ENCODE results near the gene PTCHD1.

PTCHD1 gene

GRCh38 chrX:23372220-23372902, 37.7 kb downstream of the PTCHD1 start:
- Histone ChIP-seq H3K4ac (ENCODE audit: low read length) (no peak overlapping the region), H3K79me1 (ENCODE audit: low read depth, low read length) (no peaks in the 10 kb centered on the region), H4K8ac (ENCODE audit: low read depth, low read length) (no peak overlapping the region), H3K14ac (ENCODE audit: low read length) (no peak overlapping the region), H3K23ac (ENCODE audit: low read depth, low read length, poor library complexity) (no peak overlapping the region), H3K4me1 (ENCODE audit: control insufficient read depth in 2 of 2, insufficient read depth in 1 of 2, low read depth in 1 of 2, low read length in 2 of 2) (peaks cover 0 to 1% of the 10 kb centered on the region in 2 donors), H3K4me2 (ENCODE audit: insufficient read depth, low read length, poor library complexity, severe bottlenecking) (no peak overlapping the region), H3K27me3 (ENCODE audit: control insufficient read depth in 3 of 3, insufficient read depth in 3 of 3, low read depth in 1 of 3, low read length in 3 of 3) (peaks cover 0 to 12% (median 0%) of the 10 kb centered on the region in 3 experiments), H2BK5ac (ENCODE audit: low read length) (no peak overlapping the region), H3K4me3 (ENCODE audit: low read length in 2 of 2) (no peak overlapping the region), H2BK12ac (ENCODE audit: low read length) (no peak overlapping the region), H3K36me3 (replicated peaks in 1 of 2; ENCODE audit: control insufficient read depth in 2 of 2, insufficient read depth in 2 of 2, low read length in 2 of 2) (no peaks in the 10 kb centered on the region), H3K27ac (replicated peaks; ENCODE audit: low read length) (no peak overlapping the region), H2BK120ac (ENCODE audit: low read depth, low read length) (no peak overlapping the region), H2AK5ac (ENCODE audit: low read depth, low read length) (no peak overlapping the region), H3K9ac (ENCODE audit: low read depth, low read length, poor library complexity) (no peak overlapping the region), H2BK15ac (ENCODE audit: low read length) (no peak overlapping the region), H4K91ac (ENCODE audit: low read depth, low read length, poor library complexity) (no peak overlapping the region), H3K18ac (ENCODE audit: low read length) (no peak overlapping the region), H2AFZ (ENCODE audit: low read length) (no peak overlapping the region), H3K9me3 (replicated peaks in 1 of 2; ENCODE audit: control insufficient read depth in 2 of 2, insufficient read depth in 1 of 2, low read depth in 1 of 2, low read length in 2 of 2) (no peaks in the 10 kb centered on the region)
- no CpG with 5 or more reads among the region's 5 CpGs for WGBS, 2 donors (ENCODE audit: extremely low coverage in 2 of 2, insufficient read length in 2 of 2, insufficient replicate concordance in 1 of 2)
- no peak for DNase-seq (ENCODE audit: low spot score)

- H3K27me3 ChIP-seq (ENCODE audit: control insufficient read depth in 3 of 3, insufficient read depth in 3 of 3, low read depth in 1 of 3, low read length in 3 of 3) = peaks cover 0 to 12% (median 0%) of the 10 kb centered on the region in 3 experiments
- no peak overlapping the region for H2BK120ac ChIP-seq (ENCODE audit: low read depth, low read length)
- H3K9ac ChIP-seq (ENCODE audit: low read depth, low read length, poor library complexity) = no peak overlapping the region
- no peaks in the 10 kb centered on the region for H3K36me3 ChIP-seq (replicated peaks in 1 of 2; ENCODE audit: control insufficient read depth in 2 of 2, insufficient read depth in 2 of 2, low read length in 2 of 2)
- H3K4me2 ChIP-seq (ENCODE audit: insufficient read depth, low read length, poor library complexity, severe bottlenecking) = no peak overlapping the region
- no peak overlapping the region for H2BK5ac ChIP-seq (ENCODE audit: low read length)
- no peak overlapping the region for H3K18ac ChIP-seq (ENCODE audit: low read length)
- DNase-seq (ENCODE audit: low spot score) = no peak
- no CpG with 5 or more reads among the region's 5 CpGs for WGBS, 2 donors (ENCODE audit: extremely low coverage in 2 of 2, insufficient read length in 2 of 2, insufficient replicate concordance in 1 of 2)
- H4K91ac ChIP-seq (ENCODE audit: low read depth, low read length, poor library complexity) = no peak overlapping the region
- no peaks in the 10 kb centered on the region for H3K9me3 ChIP-seq (replicated peaks in 1 of 2; ENCODE audit: control insufficient read depth in 2 of 2, insufficient read depth in 1 of 2, low read depth in 1 of 2, low read length in 2 of 2)
- H4K8ac ChIP-seq (ENCODE audit: low read depth, low read length) = no peak overlapping the region
- no peak overlapping the region for H3K4ac ChIP-seq (ENCODE audit: low read length)
- H2BK12ac ChIP-seq (ENCODE audit: low read length) = no peak overlapping the region
- no peak overlapping the region for H3K23ac ChIP-seq (ENCODE audit: low read depth, low read length, poor library complexity)
- no peak overlapping the region for H3K4me3 ChIP-seq (ENCODE audit: low read length in 2 of 2)
- no peaks in the 10 kb centered on the region for H3K79me1 ChIP-seq (ENCODE audit: low read depth, low read length)
- peaks cover 0 to 1% of the 10 kb centered on the region in 2 donors for H3K4me1 ChIP-seq (ENCODE audit: control insufficient read depth in 2 of 2, insufficient read depth in 1 of 2, low read depth in 1 of 2, low read length in 2 of 2)
- no peak overlapping the region for H3K27ac ChIP-seq (replicated peaks; ENCODE audit: low read length)
- H2BK15ac ChIP-seq (ENCODE audit: low read length) = no peak overlapping the region
- H2AFZ ChIP-seq (ENCODE audit: low read length) = no peak overlapping the region
- H2AK5ac ChIP-seq (ENCODE audit: low read depth, low read length) = no peak overlapping the region
- H3K14ac ChIP-seq (ENCODE audit: low read length) = no peak overlapping the region
Measured at GRCh38 chrX:23373129-23373804, 38.6 kb downstream of the PTCHD1 start.

- Histone ChIP-seq H3K4me1 (ENCODE audit: control insufficient read depth in 2 of 2, insufficient read depth in 1 of 2, low read depth in 1 of 2, low read length in 2 of 2) (peaks cover 0 to 1% of the 10 kb centered on the region in 2 donors), H4K8ac (ENCODE audit: low read depth, low read length) (no peak overlapping the region), H2AFZ (ENCODE audit: low read length) (no peak overlapping the region), H3K4ac (ENCODE audit: low read length) (no peak overlapping the region), H2AK5ac (ENCODE audit: low read depth, low read length) (no peak overlapping the region), H3K27me3 (ENCODE audit: control insufficient read depth in 3 of 3, insufficient read depth in 3 of 3, low read depth in 1 of 3, low read length in 3 of 3) (peaks cover 0 to 12% (median 0%) of the 10 kb centered on the region in 3 experiments), H3K9ac (ENCODE audit: low read depth, low read length, poor library complexity) (no peak overlapping the region), H2BK15ac (ENCODE audit: low read length) (no peak overlapping the region), H3K14ac (ENCODE audit: low read length) (no peak overlapping the region), H3K4me3 (ENCODE audit: low read length in 2 of 2) (no peak overlapping the region), H2BK5ac (ENCODE audit: low read length) (no peak overlapping the region), H4K91ac (ENCODE audit: low read depth, low read length, poor library complexity) (no peak overlapping the region), H3K27ac (replicated peaks; ENCODE audit: low read length) (no peak overlapping the region), H2BK12ac (ENCODE audit: low read length) (no peak overlapping the region), H3K23ac (ENCODE audit: low read depth, low read length, poor library complexity) (no peak overlapping the region), H3K36me3 (replicated peaks in 1 of 2; ENCODE audit: control insufficient read depth in 2 of 2, insufficient read depth in 2 of 2, low read length in 2 of 2) (no peaks in the 10 kb centered on the region), H3K9me3 (replicated peaks in 1 of 2; ENCODE audit: control insufficient read depth in 2 of 2, insufficient read depth in 1 of 2, low read depth in 1 of 2, low read length in 2 of 2) (no peaks in the 10 kb centered on the region), H3K79me1 (ENCODE audit: low read depth, low read length) (no peaks in the 10 kb centered on the region), H3K4me2 (ENCODE audit: insufficient read depth, low read length, poor library complexity, severe bottlenecking) (no peak overlapping the region), H2BK120ac (ENCODE audit: low read depth, low read length) (no peak overlapping the region), H3K18ac (ENCODE audit: low read length) (no peak overlapping the region)
- no CpG with 5 or more reads among the region's 4 CpGs for WGBS, 2 donors (ENCODE audit: extremely low coverage in 2 of 2, insufficient read length in 2 of 2, insufficient replicate concordance in 1 of 2)
- no peak for DNase-seq (ENCODE audit: low spot score)
Measured at GRCh38 chrX:23374291-23374690, 39.6 kb downstream of the PTCHD1 start.

- H3K4me3 ChIP-seq (ENCODE audit: low read length in 2 of 2) = no peak overlapping the region
- H3K9me3 ChIP-seq (replicated peaks in 1 of 2; ENCODE audit: control insufficient read depth in 2 of 2, insufficient read depth in 1 of 2, low read depth in 1 of 2, low read length in 2 of 2) = no peaks in the 10 kb centered on the region
- H3K4me1 ChIP-seq (ENCODE audit: control insufficient read depth in 2 of 2, insufficient read depth in 1 of 2, low read depth in 1 of 2, low read length in 2 of 2) = peaks cover 0 to 1% of the 10 kb centered on the region in 2 donors
- H3K14ac ChIP-seq (ENCODE audit: low read length) = no peak overlapping the region
- no peak overlapping the region for H3K18ac ChIP-seq (ENCODE audit: low read length)
- no peaks in the 10 kb centered on the region for H3K36me3 ChIP-seq (replicated peaks in 1 of 2; ENCODE audit: control insufficient read depth in 2 of 2, insufficient read depth in 2 of 2, low read length in 2 of 2)
- H4K91ac ChIP-seq (ENCODE audit: low read depth, low read length, poor library complexity) = no peak overlapping the region
- H2BK15ac ChIP-seq (ENCODE audit: low read length) = no peak overlapping the region
- no peak overlapping the region for H3K4me2 ChIP-seq (ENCODE audit: insufficient read depth, low read length, poor library complexity, severe bottlenecking)
- no peak overlapping the region for H2BK120ac ChIP-seq (ENCODE audit: low read depth, low read length)
- no peaks in the 10 kb centered on the region for H3K79me1 ChIP-seq (ENCODE audit: low read depth, low read length)
- H3K9ac ChIP-seq (ENCODE audit: low read depth, low read length, poor library complexity) = no peak overlapping the region
- no peak overlapping the region for H3K4ac ChIP-seq (ENCODE audit: low read length)
- no peak overlapping the region for H3K27ac ChIP-seq (replicated peaks; ENCODE audit: low read length)
- H3K23ac ChIP-seq (ENCODE audit: low read depth, low read length, poor library complexity) = no peak overlapping the region
- WGBS, 2 donors (ENCODE audit: extremely low coverage in 2 of 2, insufficient read length in 2 of 2, insufficient replicate concordance in 1 of 2) = no CpG with 5 or more reads among the region's 3 CpGs
- no peak for DNase-seq (ENCODE audit: low spot score)
- H2AFZ ChIP-seq (ENCODE audit: low read length) = no peak overlapping the region
- no peak overlapping the region for H2AK5ac ChIP-seq (ENCODE audit: low read depth, low read length)
- H3K27me3 ChIP-seq (ENCODE audit: control insufficient read depth in 3 of 3, insufficient read depth in 3 of 3, low read depth in 1 of 3, low read length in 3 of 3) = peaks cover 0 to 4% (median 0%) of the 10 kb centered on the region in 3 experiments
- no peak overlapping the region for H2BK12ac ChIP-seq (ENCODE audit: low read length)
- H2BK5ac ChIP-seq (ENCODE audit: low read length) = no peak overlapping the region
- H4K8ac ChIP-seq (ENCODE audit: low read depth, low read length) = no peak overlapping the region
Measured at GRCh38 chrX:23376581-23376980, 41.9 kb downstream of the PTCHD1 start.

Data from neuronal stem cell (in vitro differentiated cells).